Measurements from ENCODE around the gene SBF1.
"Not testable (repeated sequence)": the region's sequence is repeated elsewhere in the genome, so short reads cannot be mapped to it uniquely, and the experiment has no call there.

SBF1 gene

DNA sequence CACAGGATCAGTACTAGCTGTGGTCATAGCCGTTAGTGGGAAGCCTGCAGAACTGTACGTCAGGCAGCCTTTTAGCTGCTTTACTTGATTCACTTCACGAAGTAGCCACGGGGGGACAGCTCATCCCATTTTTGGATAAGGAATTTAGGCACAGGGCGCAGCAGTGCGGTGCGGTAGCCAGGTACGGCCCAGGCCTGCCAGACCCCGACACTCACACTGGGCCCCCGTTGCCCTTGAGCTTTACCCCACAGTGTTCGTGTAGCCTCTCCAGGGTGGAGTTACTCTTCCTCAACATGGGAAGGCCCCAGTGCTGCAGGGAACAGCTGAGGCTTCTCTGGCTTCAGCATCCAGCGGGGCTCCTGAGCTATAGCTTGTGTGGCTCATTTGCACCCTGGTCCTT is 59.4 kb downstream of the SBF1 start:
- no peak overlapping the region for H3K27ac ChIP-seq
- no peak for TF ChIP-seq ZFX (IDR thresholded peaks at IDR 0.05; ENCODE audit: borderline replicate concordance)
- TF ChIP-seq, protein P1, sequence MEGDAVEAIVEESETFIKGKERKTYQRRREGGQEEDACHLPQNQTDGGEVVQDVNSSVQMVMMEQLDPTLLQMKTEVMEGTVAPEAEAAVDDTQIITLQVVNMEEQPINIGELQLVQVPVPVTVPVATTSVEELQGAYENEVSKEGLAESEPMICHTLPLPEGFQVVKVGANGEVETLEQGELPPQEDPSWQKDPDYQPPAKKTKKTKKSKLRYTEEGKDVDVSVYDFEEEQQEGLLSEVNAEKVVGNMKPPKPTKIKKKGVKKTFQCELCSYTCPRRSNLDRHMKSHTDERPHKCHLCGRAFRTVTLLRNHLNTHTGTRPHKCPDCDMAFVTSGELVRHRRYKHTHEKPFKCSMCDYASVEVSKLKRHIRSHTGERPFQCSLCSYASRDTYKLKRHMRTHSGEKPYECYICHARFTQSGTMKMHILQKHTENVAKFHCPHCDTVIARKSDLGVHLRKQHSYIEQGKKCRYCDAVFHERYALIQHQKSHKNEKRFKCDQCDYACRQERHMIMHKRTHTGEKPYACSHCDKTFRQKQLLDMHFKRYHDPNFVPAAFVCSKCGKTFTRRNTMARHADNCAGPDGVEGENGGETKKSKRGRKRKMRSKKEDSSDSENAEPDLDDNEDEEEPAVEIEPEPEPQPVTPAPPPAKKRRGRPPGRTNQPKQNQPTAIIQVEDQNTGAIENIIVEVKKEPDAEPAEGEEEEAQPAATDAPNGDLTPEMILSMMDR (IDR thresholded peaks at IDR 0.05), result no peak

DNA sequence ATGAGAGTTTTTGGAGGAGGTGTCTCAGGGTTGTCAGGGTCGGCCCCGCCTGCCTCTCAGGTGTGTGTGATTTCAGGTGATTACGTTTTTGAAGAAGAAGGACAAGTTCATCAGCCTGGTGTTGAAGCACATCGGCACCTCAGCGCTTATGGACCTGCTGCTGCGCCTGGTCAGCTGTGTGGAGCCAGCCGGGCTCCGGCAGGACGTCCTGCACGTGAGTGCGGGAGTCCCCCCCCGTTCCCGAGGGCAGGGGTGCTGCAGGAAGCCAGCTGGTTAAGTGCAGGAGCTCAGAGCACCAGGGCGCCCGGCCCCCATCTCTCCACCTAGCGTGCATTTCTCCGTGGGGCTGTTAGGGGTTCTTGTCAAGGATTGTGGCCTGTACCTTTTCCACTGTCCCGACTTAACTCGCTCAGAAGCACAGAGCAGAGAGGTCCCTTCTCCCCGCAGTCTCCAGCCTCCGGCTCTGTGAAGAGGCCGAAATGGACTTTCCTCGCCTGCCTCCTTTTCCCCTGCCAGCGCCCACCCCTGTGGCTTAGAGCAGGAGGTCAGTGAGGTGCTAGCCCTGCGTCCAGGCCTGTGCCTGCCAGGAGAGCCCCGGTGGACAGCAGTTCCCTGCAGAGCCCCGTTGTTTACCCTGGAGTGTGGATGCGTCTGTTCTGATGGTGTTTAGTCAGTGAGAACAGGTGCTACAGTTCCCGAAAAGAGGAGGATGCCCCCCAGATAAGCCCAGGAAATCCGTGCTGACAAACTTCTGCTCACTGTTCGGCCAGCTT is 60.2 kb downstream of the SBF1 start:
- H3K27ac ChIP-seq, result no peak overlapping the region
- no peak for TF ChIP-seq ZFX (IDR thresholded peaks at IDR 0.05; ENCODE audit: borderline replicate concordance)
- TF ChIP-seq, protein P1 (IDR thresholded peaks at IDR 0.05), result no peak

DNA sequence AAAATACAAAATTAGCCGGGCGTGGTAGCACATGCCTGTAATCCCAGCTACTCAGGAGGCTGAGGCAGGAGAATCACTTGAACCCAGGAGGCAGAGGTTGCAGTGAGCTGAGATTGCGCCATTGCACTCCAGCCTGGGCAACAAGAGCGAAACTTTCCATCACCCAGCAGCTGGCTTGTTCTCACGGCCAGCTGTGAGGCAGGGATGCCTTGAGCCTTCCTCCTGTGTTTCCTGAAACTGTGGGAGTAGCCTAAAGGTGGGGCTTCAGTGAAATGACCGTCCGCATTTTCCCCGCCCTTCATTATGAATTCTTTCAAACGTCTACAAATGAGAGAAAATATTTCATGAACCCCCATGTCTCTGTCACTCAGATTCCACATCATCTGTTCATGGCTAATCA is 65.9 kb downstream of the SBF1 start:
- not testable (repeated sequence) for H3K27ac ChIP-seq

DNA sequence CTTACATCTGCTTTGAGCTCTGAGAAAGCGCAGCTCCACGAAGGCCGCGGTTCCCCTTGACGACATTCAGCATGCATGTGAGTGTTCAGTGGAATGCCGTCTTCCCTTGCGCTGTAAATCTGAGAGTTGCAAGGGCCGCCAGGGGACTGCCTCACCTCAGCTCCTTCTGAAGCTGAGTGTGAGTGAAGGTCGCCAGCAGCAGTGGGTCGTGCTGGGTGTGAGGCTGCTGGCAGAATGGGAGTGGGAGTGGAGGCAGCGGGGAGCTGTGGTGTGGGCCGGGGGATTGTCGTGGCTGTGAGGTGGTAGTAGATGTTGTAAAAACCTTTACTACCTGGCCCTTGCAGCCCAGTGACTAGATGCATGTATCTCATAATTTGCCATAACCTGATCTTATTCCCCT is 66.5 kb downstream of the SBF1 start:
- H3K27ac ChIP-seq, result no peak overlapping the region
- no peak for TF ChIP-seq ZFX (IDR thresholded peaks at IDR 0.05; ENCODE audit: borderline replicate concordance)
- TF ChIP-seq, protein P1 (IDR thresholded peaks at IDR 0.05), result no peak

DNA sequence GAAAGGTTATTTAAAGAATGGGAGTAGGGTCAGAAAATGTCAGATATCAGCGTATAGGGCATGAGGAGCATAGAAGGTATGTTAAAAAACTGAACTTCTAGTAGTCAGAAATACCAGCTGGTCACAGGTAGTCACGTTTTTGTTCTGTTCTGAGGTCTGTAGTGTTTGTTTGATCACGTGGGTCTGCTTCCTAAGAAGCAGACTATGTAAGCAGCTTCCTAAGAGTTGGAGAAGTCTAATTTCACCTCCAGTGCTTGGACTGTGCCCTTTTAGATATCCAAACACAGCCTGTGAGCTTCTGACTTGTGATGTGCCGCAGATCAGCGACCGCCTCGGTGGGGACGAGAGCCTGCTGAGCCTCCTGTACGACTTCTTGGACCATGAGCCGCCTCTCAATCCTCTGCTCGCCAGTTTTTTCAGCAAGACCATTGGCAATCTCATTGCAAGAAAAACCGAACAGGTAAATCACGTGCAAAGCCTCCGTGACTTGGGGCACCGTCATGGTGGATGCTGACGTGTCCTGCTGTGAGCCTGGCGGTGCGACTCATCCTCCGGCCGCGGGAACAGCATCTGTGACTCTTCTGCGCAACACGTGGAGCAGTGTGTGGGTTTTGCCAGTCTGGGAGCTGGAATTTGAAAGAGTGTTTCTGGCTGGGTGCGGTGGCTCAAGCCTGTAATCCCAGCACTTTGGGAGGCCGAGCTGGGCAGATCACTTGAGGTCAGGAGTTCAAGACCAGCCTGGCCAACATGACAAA is 68.2 kb downstream of the SBF1 start:
- TF ChIP-seq, protein P1 (IDR thresholded peaks at IDR 0.05), result no peak
- no peak for TF ChIP-seq ZFX (IDR thresholded peaks at IDR 0.05; ENCODE audit: borderline replicate concordance)
- no peak overlapping the region for H3K27ac ChIP-seq

DNA sequence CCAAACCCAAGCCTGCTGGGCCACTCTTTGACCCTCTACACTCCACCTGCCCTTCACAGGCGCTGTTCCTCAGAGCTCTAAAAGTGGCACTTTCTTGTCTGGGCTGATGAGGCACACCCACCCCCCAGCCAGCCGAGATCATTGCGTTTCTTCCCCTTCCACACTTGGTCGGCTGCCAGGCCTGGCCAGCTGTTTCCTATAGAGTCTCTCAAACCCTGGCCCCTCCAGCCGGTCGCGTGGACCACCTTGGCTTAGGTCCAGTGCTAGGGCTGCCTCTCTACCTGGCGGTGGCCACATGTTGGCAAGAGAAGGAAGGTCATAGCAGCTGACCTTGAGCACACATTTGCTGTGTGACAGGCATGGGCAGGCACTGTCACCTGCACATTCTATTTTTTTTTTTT is 71.1 kb downstream of the SBF1 start:
- H3K27ac ChIP-seq, result 0 out of 2 replicates have a peak overlapping the region, but pooled peaks have one; percentile 13
- TF ChIP-seq, protein P1 (IDR thresholded peaks at IDR 0.05), result no peak
- no peak for TF ChIP-seq ZFX (IDR thresholded peaks at IDR 0.05; ENCODE audit: borderline replicate concordance)

DNA sequence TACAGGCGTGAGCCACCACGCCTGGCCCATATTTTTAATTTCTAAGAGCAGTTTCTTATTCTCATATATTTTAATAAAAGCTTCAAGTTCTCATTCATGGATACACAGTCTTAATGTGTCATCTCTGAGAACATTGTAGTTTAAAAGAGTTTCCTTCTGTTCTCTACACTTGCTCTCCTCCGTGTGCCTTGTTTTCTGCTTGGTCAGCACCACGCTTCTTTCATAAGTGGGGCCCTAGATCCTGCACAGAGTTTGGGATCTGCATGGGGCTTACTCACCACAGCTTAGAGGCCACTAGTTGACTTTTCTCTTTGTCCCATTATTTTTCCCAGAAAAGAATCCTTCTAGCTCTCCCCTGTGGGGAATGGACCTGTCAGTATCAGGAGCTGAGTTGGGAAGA is 72.9 kb downstream of the SBF1 start:
- no peak overlapping the region for H3K27ac ChIP-seq
- no peak for TF ChIP-seq ZFX (IDR thresholded peaks at IDR 0.05; ENCODE audit: borderline replicate concordance)
- TF ChIP-seq, protein P1 (IDR thresholded peaks at IDR 0.05), result no peak

Data from 22Rv1 (cell line).